GM18951 (cell line): ENCODE results near the gene TRPM2.
"Not testable (repeated sequence)": the region's sequence is repeated elsewhere in the genome, so short reads cannot be mapped to it uniquely, and the experiment has no call there.

Source experiments
- POLR2A ChIP-seq: IDR thresholded peaks from 4 replicates; pipeline ENCODE4 v1.6.1; 2011; ENCODE audit warnings: mild to moderate bottlenecking; ENCODE audit not compliant: insufficient read length, insufficient read depth; ENCODE audit errors: extremely low read depth
- in situ Hi-C: fragments of 300-500 bp; cut with MboI; formaldehyde crosslinking; loops from one replicate; pipeline ENCODE4 v1.12.0; 2022; ENCODE audit warnings: low sequenced_read_pairs, mixed read lengths, inconsistent platforms; ENCODE audit not compliant: unreplicated experiment

The TRPM2 gene

GRCh38 chr21:44463724-44464123 is 110.3 kb downstream of the TRPM2 start:
- in situ Hi-C loops: no loop called here

DNA sequence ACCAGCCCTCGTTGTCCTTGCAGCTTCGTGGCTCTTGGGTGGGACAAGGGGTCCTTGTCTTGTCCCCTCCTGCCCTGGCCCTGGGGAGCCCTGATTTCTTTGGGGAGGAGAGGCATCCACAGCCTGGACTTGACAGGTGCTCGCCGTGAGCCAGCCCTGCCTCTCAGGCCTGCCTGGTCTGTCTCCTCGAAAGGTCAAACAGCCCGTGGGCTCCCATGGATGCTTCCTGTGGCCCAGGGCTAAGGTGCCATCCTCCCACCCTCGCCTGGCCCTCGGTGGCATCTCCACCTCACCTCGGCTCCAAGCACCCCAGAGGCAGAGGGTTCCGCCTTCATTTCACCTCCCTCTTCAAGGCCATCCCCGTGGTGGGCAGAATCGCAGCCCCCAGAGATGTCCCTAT is 110.9 kb downstream of the TRPM2 start:
- in situ Hi-C loops: no loop called here
- no peak for TF ChIP-seq POLR2A

More at GRCh38 chr21:44463724-44464123, 110.3 kb downstream of the TRPM2 start:
- TF ChIP-seq POLR2A: no peak

GRCh38 chr21:44466351-44466954 is 113.0 kb downstream of the TRPM2 start:
- in situ Hi-C loops: no loop called here
- no peak for TF ChIP-seq POLR2A

- in situ Hi-C loops: no loop called here
- TF ChIP-seq POLR2A: no peak
Measured at GRCh38 chr21:44466996-44467858, 113.8 kb downstream of the TRPM2 start.

GRCh38 chr21:44467859-44468195 is 114.4 kb downstream of the TRPM2 start:
- no peak for TF ChIP-seq POLR2A
- in situ Hi-C loops: no loop called here

GRCh38 chr21:44471341-44471740 is 117.9 kb downstream of the TRPM2 start:
- TF ChIP-seq POLR2A: no peak
- in situ Hi-C loops: no loop called here

GRCh38 chr21:44471996-44472395 is 118.6 kb downstream of the TRPM2 start:
- in situ Hi-C loops: no loop called here
- no peak for TF ChIP-seq POLR2A

DNA sequence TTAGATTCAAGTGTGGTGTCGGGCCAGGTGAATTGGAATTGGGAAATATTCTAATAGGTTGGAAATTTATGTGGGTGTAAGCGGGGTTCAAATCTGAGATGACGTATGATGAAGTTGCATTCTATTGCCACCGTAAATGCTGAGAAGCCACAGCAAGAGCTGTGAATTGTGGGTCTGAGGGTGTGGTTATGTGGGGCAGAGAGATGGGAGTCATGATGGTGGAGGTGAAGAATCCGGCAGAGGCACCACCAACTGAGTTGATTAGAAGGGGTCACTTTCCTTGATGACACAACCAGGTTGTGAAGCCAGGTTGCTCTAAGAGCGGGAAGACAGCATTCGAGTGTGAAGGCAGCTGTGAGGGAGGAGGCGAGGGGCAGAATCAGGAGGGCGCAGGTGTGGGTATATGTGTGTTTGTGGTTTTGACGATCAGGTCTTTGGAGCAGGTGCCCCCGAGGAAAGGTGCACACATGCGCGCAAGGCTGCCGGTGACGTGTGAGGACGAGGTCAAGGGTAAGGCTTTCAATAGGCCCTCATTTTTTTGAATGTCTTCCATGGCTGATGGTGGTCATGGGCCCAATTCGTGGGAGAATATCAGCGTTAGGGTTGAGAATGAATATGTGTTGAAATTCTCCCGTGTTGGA is 120.6 kb downstream of the TRPM2 start:
- in situ Hi-C loops: no loop called here
- no peak for TF ChIP-seq POLR2A

GRCh38 chr21:44475266-44475845 is 121.9 kb downstream of the TRPM2 start:
- in situ Hi-C loops: no loop called here
- no peak for TF ChIP-seq POLR2A

DNA sequence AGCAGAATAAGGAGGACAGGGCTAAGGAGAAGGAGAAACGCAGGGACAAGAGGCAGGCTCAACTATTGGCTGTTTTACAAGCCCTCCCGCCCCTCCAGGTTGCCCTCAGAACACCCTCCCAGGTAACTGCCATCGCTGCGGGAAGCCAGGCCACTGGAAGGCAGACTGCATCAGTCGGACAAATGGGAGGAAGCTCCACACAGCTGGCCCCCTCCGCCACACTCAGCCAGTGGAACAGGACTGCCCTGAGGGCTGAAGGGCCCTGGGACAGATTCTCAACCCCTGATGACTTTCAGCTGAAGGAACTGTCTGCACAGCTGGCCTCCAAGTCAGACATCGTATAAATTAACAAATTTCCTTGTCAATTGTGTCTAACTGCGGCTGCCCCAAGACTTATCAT is 123.7 kb downstream of the TRPM2 start:
- in situ Hi-C loops: no loop called here
- TF ChIP-seq POLR2A: no peak

DNA sequence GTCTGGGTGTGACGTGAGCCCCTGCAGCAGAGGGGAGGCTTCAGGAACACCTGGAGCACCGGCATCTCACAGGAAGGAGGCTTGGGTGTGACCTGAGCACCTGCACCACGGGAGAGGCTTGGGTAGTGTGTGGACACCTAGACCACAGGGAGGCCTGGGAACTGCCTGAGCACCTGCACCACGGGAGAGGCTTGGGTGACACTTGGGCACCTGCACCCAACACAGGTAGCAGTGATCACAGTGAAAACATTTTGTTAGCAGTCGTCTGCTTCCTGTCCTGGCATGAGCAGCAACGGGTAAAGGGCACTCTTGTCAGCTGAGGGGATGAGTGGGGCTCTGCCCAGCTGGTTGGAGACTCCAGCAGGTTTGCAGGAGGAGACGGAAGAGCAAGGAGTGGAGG is 124.3 kb downstream of the TRPM2 start:
- no peak for TF ChIP-seq POLR2A
- in situ Hi-C loops: no loop called here

DNA sequence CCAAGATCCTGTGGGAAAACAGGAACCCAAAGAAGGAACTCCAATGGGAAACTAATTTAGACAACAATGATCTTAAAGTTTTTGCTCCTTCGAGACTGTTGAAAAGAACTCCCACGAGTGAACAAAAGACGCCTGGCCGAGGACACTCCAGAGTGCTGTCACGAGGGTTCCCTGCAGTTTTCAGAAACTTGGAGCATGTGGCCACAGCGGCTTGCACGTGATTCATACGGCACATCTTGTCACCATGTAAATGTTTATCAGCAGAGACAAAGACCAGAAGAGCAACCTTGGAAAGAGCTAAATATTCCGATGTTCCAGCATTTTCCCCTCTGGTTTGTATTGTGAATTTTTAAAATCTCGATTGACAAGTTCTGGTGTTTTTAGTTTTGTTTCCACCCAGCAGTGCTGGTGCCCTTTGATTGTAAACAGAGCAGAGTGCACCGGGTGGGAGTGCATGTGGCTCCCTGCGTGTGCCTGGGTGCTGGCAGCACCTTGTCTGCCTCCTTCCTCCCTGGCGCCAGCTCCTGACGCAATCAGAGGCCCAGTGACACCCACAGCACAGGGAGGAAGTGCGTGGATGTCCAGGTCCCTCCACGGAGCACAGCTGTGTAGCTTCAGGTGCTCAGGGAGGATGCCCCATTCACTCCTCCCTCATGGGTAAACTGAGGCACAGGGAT is 124.8 kb downstream of the TRPM2 start:
- no peak for TF ChIP-seq POLR2A
- in situ Hi-C loops: no loop called here

- no peak for TF ChIP-seq POLR2A
- in situ Hi-C loops: no loop called here
Measured at GRCh38 chr21:44478801-44479167, 125.4 kb downstream of the TRPM2 start.

- in situ Hi-C loops: not testable (repeated sequence)
Measured at GRCh38 chr21:44479556-44480199, 126.3 kb downstream of the TRPM2 start.
